Hepatocyte (in vitro differentiated cells): ENCODE results near the gene DNM3. TPM values are rescaled to one million over a fixed set of nuclear protein-coding genes. Genes with fewer than 3 reads are reported as not detected.

Experiments used
- DNase-seq: peaks from one replicate; pipeline ENCODE4 v3.0.0-alpha.2; 2016; ENCODE audit warnings: low spot score
- H2AFZ ChIP-seq: fragments of 200-600 bp; sonication (generic); 2 replicates; pipeline ENCODE4 v1.6.0; 2016; ENCODE audit warnings: antibody characterized with exemption, mild to moderate bottlenecking
- H3K27ac ChIP-seq: fragments of 200-600 bp; sonication (generic); 2 replicates; pipeline ENCODE4 v1.5.1; 2016; ENCODE audit warnings: mild to moderate bottlenecking
- H3K27me3 ChIP-seq: fragments of 200-600 bp; sonication (generic); 2 replicates; pipeline ENCODE4 v1.6.1; 2016
- H3K36me3 ChIP-seq: fragments of 200-600 bp; sonication (generic); replicated peaks from 2 replicates; pipeline ENCODE4 v1.5.1; 2016; ENCODE audit warnings: low read depth; ENCODE audit not compliant: insufficient read depth
- H3K4me1 ChIP-seq: fragments of 200-600 bp; sonication (generic); 2 replicates; pipeline ENCODE4 v1.5.1; 2016; ENCODE audit warnings: mild to moderate bottlenecking, moderate library complexity; ENCODE audit not compliant: insufficient read depth
- H3K4me2 ChIP-seq: fragments of 200-600 bp; sonication (generic); 2 replicates; pipeline ENCODE4 v1.6.0; 2016
- H3K4me3 ChIP-seq: fragments of 200-600 bp; sonication (generic); 2 replicates; pipeline ENCODE4 v1.5.1; 2016; ENCODE audit warnings: mild to moderate bottlenecking
- H3K79me2 ChIP-seq: fragments of 200-600 bp; sonication (generic); 2 replicates; pipeline ENCODE4 v1.6.0; 2017; ENCODE audit warnings: mild to moderate bottlenecking
- H3K9me2 ChIP-seq: fragments of 200-600 bp; sonication (generic); replicated peaks from 2 replicates; pipeline ENCODE4 v1.6.0; 2017; ENCODE audit warnings: mild to moderate bottlenecking; ENCODE audit not compliant: insufficient read depth
- H3K9me3 ChIP-seq: fragments of 200-600 bp; sonication (generic); 2 replicates; pipeline ENCODE4 v1.5.1; 2016; ENCODE audit warnings: low read depth, mild to moderate bottlenecking
- H4K20me1 ChIP-seq: fragments of 200-600 bp; sonication (generic); 2 replicates; pipeline ENCODE4 v1.6.0; 2016; ENCODE audit warnings: mild to moderate bottlenecking; ENCODE audit not compliant: insufficient read depth, poor library complexity, severe bottlenecking
- EZH2 ChIP-seq: fragments of 200-600 bp; sonication (generic); IDR thresholded peaks from 2 replicates; pipeline ENCODE4 v1.6.1; 2016; ENCODE audit warnings: antibody characterized with exemption, mild to moderate bottlenecking, borderline replicate concordance
- EZH2phosphoT487 ChIP-seq: fragments of 200-600 bp; sonication (generic); IDR thresholded peaks from one replicate; pipeline ENCODE4 v1.6.1; 2018; ENCODE audit warnings: antibody characterized with exemption, mild to moderate bottlenecking, low read depth, moderate library complexity; ENCODE audit not compliant: unreplicated experiment, severe bottlenecking
- WGBS: methylation state at CpG from one replicate; pipeline ENCODE4 v1.1.6; 2016; ENCODE audit warnings: low lambda C conversion rate; ENCODE audit errors: missing lambda C conversion rate; 5-methylcytosine and 5-hydroxymethylcytosine counted together
- polyA plus RNA-seq: library from polyadenylated mRNA; unstranded; fragments of >200 nt; fragmentation: Nextera tagmentation; extraction: Ambion mirVana; gene quantifications from 2 replicates; pipeline ENCODE4 v1.2.1, GENCODE V29; 2016
- total RNA-seq: library from RNA; depleted of rRNA; stranded (reverse); fragments of >200 nt; gene quantifications from 2 replicates; pipeline ENCODE4 v1.2.3, GENCODE V29; 2014
- TF ChIP-seq, protein P1 (sequence below): fragments of 200-600 bp; sonication (generic); IDR thresholded peaks from 2 replicates; pipeline ENCODE4 v1.5.1; 2016; ENCODE audit warnings: antibody characterized with exemption, mild to moderate bottlenecking; ENCODE audit not compliant: poor library complexity

DNM3 gene
- total and polyA plus RNA-seq, 2 experiments from 2014 or later = 1.5 TPM; not detected in 1

- no peaks in the 10 kb centered on the region for H3K9me2 ChIP-seq
- no peaks in the 10 kb centered on the region for H3K36me3 ChIP-seq
- no peak for DNase-seq
- H3K27ac ChIP-seq = no peak overlapping the region
- 77% methylated on average over 5 of the region's 5 CpGs for WGBS
- H3K79me2 ChIP-seq = no peaks in the 10 kb centered on the region
- H2AFZ ChIP-seq = no peak overlapping the region
- TF ChIP-seq, protein P1, sequence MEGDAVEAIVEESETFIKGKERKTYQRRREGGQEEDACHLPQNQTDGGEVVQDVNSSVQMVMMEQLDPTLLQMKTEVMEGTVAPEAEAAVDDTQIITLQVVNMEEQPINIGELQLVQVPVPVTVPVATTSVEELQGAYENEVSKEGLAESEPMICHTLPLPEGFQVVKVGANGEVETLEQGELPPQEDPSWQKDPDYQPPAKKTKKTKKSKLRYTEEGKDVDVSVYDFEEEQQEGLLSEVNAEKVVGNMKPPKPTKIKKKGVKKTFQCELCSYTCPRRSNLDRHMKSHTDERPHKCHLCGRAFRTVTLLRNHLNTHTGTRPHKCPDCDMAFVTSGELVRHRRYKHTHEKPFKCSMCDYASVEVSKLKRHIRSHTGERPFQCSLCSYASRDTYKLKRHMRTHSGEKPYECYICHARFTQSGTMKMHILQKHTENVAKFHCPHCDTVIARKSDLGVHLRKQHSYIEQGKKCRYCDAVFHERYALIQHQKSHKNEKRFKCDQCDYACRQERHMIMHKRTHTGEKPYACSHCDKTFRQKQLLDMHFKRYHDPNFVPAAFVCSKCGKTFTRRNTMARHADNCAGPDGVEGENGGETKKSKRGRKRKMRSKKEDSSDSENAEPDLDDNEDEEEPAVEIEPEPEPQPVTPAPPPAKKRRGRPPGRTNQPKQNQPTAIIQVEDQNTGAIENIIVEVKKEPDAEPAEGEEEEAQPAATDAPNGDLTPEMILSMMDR = no peak
- no peak for TF ChIP-seq EZH2phosphoT487
- no peak for TF ChIP-seq EZH2
- H3K4me3 ChIP-seq = no peak overlapping the region
- no peaks in the 10 kb centered on the region for H3K4me1 ChIP-seq
- H3K9me3 ChIP-seq = no peaks in the 10 kb centered on the region
- H3K27me3 ChIP-seq = no peaks in the 10 kb centered on the region
- no peak overlapping the region for H3K4me2 ChIP-seq
- no peaks in the 10 kb centered on the region for H4K20me1 ChIP-seq
Measured at GRCh38 chr1:172211221-172211620, 369.9 kb downstream of the DNM3 start.

DNA sequence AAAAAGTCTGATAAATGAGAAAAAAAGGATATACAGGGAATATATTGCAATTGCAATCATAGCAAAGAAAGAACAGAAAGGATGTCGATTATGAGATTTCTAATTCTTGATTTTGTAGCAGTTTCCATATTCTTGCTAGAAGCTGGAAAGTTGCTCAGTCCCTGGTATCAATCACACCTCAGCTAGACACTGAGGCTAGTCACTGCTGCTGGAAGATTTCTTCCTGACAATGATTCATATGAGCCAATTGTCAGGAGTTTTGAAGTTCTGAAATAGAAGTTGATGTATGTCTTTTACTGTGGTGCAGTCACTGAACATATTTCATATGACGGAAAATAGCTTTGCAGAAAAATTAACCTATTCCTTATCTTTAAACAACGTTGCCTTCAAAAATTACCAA is 370.8 kb downstream of the DNM3 start:
- Histone ChIP-seq H3K4me3 (no peak overlapping the region), H3K36me3 (no peaks in the 10 kb centered on the region), H4K20me1 (no peaks in the 10 kb centered on the region), H3K79me2 (no peaks in the 10 kb centered on the region), H2AFZ (no peak overlapping the region), H3K4me1 (no peaks in the 10 kb centered on the region), H3K27ac (no peak overlapping the region), H3K9me3 (no peaks in the 10 kb centered on the region), H3K4me2 (no peak overlapping the region), H3K9me2 (no peaks in the 10 kb centered on the region), H3K27me3 (no peaks in the 10 kb centered on the region)
- TF ChIP-seq, protein P1 = no peak
- no peak for TF ChIP-seq EZH2
- TF ChIP-seq EZH2phosphoT487 = no peak
- 68% methylated on average over 3 of the region's 3 CpGs for WGBS
- no peak for DNase-seq

DNA sequence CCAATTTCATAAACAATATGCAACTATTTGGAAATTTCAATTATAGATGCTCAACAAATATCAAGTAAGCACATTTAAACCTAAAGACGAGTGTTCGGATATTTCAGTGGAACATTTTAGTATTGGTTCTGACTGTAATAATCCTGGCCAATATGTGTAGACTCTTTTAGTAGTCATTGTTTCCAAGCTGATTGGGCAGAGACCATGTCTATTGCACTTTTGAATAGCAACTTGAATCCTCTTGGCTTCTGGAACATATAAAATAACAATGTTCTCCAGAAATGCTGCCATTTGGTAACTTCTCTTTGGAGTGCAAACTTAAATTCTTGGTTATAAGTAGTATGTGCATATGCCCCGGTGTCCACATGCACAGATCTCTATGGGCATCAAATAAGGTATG is 373.7 kb downstream of the DNM3 start:
- H4K20me1 ChIP-seq = no peaks in the 10 kb centered on the region
- no peak overlapping the region for H3K4me2 ChIP-seq
- H3K4me1 ChIP-seq = no peaks in the 10 kb centered on the region
- WGBS = 94% methylated on average over 3 of the region's 3 CpGs
- H3K4me3 ChIP-seq = no peak overlapping the region
- H3K9me3 ChIP-seq = no peaks in the 10 kb centered on the region
- no peak for TF ChIP-seq EZH2phosphoT487
- TF ChIP-seq, protein P1 = no peak
- TF ChIP-seq EZH2 = no peak
- no peak for DNase-seq
- H2AFZ ChIP-seq = no peak overlapping the region
- H3K27me3 ChIP-seq = no peaks in the 10 kb centered on the region
- H3K79me2 ChIP-seq = no peaks in the 10 kb centered on the region
- H3K27ac ChIP-seq = no peak overlapping the region
- H3K9me2 ChIP-seq = no peaks in the 10 kb centered on the region
- H3K36me3 ChIP-seq = no peaks in the 10 kb centered on the region

- Histone ChIP-seq H3K79me2 (no peaks in the 10 kb centered on the region), H3K36me3 (no peaks in the 10 kb centered on the region), H3K9me2 (no peaks in the 10 kb centered on the region), H2AFZ (no peak overlapping the region), H4K20me1 (no peaks in the 10 kb centered on the region), H3K4me2 (no peak overlapping the region), H3K4me1 (no peaks in the 10 kb centered on the region), H3K27ac (peak overlapping the region; percentile 13), H3K4me3 (no peak overlapping the region), H3K9me3 (no peaks in the 10 kb centered on the region), H3K27me3 (no peaks in the 10 kb centered on the region)
- WGBS = 68% methylated on average over 1 of the region's 1 CpG
- DNase-seq = no peak
- TF ChIP-seq EZH2 (no peak), EZH2phosphoT487 (no peak)
- TF ChIP-seq, protein P1 = no peak
Measured at GRCh38 chr1:172219966-172220365, 378.7 kb downstream of the DNM3 start.
